HL-60/S4 treated with phorbol 12-myristate 13-acetate at 8.2 ng/mL for 4 days and 3 days (cell line): ENCODE data around the gene GPR25.

Experiments
- in situ Hi-C: fragments of 300-500 bp; cut with MboI; formaldehyde crosslinking; loops from 2 replicates; pipeline ENCODE4 v1.15.0; 2022; ENCODE audit warnings: low sequenced_read_pairs

Gene GPR25

GRCh38 chr1:200872446-200873115 lies at the start of gene GPR25:
TSS of gene GPR25 (plus strand) at chr1:200872981. CDS start at chr1:200873038, 57 bp downstream.
- in situ Hi-C loops, result no loop called here

- in situ Hi-C loops, result no loop called here
Measured at GRCh38 chr1:200831091-200831490, 41.7 kb upstream of the GPR25 start.

GRCh38 chr1:200834383-200834782 lies 38.4 kb upstream of the GPR25 start:
- in situ Hi-C loops, result no loop called here

- in situ Hi-C loops, result no loop called here
Measured at GRCh38 chr1:200836213-200836612, 36.6 kb upstream of the GPR25 start.

- in situ Hi-C loops, result no loop called here
Measured at GRCh38 chr1:200837931-200838571, 34.7 kb upstream of the GPR25 start.

GRCh38 chr1:200838676-200839445 lies 33.9 kb upstream of the GPR25 start:
- in situ Hi-C loops, result no loop called here

GRCh38 chr1:200845360-200845759 lies 27.4 kb upstream of the GPR25 start:
- in situ Hi-C loops, result no loop called here

- in situ Hi-C loops, result no loop called here
Measured at GRCh38 chr1:200846398-200846797, 26.4 kb upstream of the GPR25 start.

- in situ Hi-C loops, result no loop called here
Measured at GRCh38 chr1:200849430-200849829, 23.4 kb upstream of the GPR25 start.

- in situ Hi-C loops, result no loop called here
Measured at GRCh38 chr1:200850554-200850953, 22.2 kb upstream of the GPR25 start.

GRCh38 chr1:200856716-200857357 lies 15.9 kb upstream of the GPR25 start:
- in situ Hi-C loops, result no loop called here

- in situ Hi-C loops, result no loop called here
Measured at GRCh38 chr1:200857804-200858203, 15.0 kb upstream of the GPR25 start.

GRCh38 chr1:200861937-200862647 lies 10.7 kb upstream of the GPR25 start:
- in situ Hi-C loops, result no loop called here

- in situ Hi-C loops, result no loop called here
Measured at GRCh38 chr1:200862713-200863415, 9.9 kb upstream of the GPR25 start.

GRCh38 chr1:200866116-200866515 lies 6.7 kb upstream of the GPR25 start:
- in situ Hi-C loops, result no loop called here

GRCh38 chr1:200866521-200866920 lies 6.3 kb upstream of the GPR25 start:
- in situ Hi-C loops, result no loop called here

- in situ Hi-C loops, result no loop called here
Measured at GRCh38 chr1:200867018-200867811, 5.6 kb upstream of the GPR25 start.

GRCh38 chr1:200869376-200869752 lies 3.4 kb upstream of the GPR25 start:
- in situ Hi-C loops, result no loop called here

GRCh38 chr1:200869753-200870391 lies 2.9 kb upstream of the GPR25 start:
- in situ Hi-C loops, result no loop called here
